ENCODE results near the gene ASTE1. TPM values are rescaled to one million over a fixed set of nuclear protein-coding genes. Genes with fewer than 3 reads are reported as not detected.

Gene ASTE1, protein sequence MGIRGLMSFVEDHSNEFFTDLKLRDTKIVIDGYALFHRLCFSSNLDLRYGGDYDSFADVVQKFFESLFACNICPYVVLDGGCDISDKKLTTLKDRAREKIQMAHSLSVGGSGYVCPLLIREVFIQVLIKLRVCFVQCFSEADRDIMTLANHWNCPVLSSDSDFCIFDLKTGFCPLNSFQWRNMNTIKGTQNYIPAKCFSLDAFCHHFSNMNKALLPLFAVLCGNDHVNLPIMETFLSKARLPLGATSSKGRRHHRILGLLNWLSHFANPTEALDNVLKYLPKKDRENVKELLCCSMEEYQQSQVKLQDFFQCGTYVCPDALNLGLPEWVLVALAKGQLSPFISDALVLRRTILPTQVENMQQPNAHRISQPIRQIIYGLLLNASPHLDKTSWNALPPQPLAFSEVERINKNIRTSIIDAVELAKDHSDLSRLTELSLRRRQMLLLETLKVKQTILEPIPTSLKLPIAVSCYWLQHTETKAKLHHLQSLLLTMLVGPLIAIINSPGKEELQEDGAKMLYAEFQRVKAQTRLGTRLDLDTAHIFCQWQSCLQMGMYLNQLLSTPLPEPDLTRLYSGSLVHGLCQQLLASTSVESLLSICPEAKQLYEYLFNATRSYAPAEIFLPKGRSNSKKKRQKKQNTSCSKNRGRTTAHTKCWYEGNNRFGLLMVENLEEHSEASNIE
- 3.8 TPM for polyA plus RNA-seq (2013, experiment 1 of 2)
- polyA plus RNA-seq (2013, experiment 2 of 2): 4.2 TPM

DNA sequence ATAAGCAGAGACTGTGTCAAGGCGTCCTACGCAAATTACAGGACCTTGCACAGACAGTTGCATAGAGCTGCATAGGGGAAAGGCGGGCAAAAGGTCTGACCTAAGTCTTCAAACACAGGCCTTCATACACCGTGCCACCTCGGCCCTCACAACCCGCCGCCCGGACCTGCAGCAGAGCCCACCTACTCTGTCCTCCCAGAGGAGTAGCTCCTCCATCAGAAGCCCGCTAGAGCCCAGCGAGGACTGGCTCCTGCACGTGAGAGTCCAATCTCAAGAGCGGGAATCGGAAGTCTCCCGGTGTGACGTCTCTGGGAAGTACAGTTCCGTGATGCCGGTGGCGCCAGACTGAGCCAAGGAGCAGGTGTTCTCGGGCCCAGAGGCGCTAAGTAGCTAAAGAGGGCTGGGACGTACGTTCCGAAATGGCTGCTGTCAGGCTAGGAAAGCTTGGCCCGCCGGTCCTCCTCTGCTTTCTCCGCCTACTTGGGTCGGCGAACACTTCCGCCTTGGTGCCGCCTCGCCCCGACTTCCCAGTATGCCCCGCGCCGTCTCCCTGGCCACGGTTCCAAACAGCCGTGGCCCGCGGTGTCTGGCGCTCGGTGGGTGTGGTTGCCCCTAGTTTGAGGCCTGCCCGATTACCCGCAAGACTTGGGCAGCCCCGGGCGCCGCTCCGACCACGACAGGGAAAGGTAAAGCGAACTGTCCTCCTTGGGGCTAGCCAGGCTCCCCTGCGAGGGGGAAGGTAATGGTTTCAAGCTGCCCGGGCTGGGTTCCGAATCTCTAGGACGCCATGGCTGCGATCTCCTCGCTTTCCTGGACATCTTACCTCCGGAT is at the start of gene ASTE1, which contains the start of gene NEK11:
ASTE1 (minus strand) TSS at position 505 of the 831 bp plus-strand sequence. CDS start 1,519 bp downstream, outside the sequence.
NEK11 (plus strand) TSS at position 557 of the 831 bp plus-strand sequence. CDS start 2,832 bp downstream, outside the sequence.
- peaks cover 3 to 38% of the 10 kb centered on the region in 2 experiments for H3K36me3 ChIP-seq (ENCODE audit: control insufficient read depth in 1 of 2, insufficient read depth in 2 of 2, low read depth in 1 of 2, low read length in 2 of 2)
- WGBS: 5% methylated on average over 55 of the region's 56 CpGs
- no peak within 1 kb of the TSS for H2BK5ac ChIP-seq (ENCODE audit: low read depth, low read length, poor library complexity, severe bottlenecking)

GRCh38 chr3:131075632-131076328 is 49.2 kb upstream of the ASTE1 start:
- Histone ChIP-seq H3K79me1 (replicated peaks; ENCODE audit: low read length, poor library complexity, severe bottlenecking) (no peaks in the 10 kb centered on the region), H4K91ac (ENCODE audit: low read length) (peak overlapping the region; percentile 83), H2AK5ac (ENCODE audit: low read length, severe bottlenecking) (no peak overlapping the region), H4K8ac (ENCODE audit: low read length) (no peak overlapping the region), H2AFZ (ENCODE audit: low read depth, low read length) (no peak overlapping the region), H3K4me1 (ENCODE audit: control insufficient read depth, insufficient read depth, low read depth, low read length) (peaks cover 2% of the 10 kb centered on the region), H3K4ac (ENCODE audit: low read depth in 1 of 2, low read length in 2 of 2) (no peak overlapping the region), H2BK5ac (ENCODE audit: low read depth, low read length, poor library complexity, severe bottlenecking) (no peak overlapping the region), H3K4me2 (ENCODE audit: low read length, poor library complexity, severe bottlenecking) (no peak overlapping the region), H2BK15ac (ENCODE audit: low read depth, poor library complexity, severe bottlenecking) (no peak overlapping the region), H3K9me3 (ENCODE audit: control insufficient read depth, low read length) (no peaks in the 10 kb centered on the region), H3K18ac (ENCODE audit: low read depth in 1 of 2, low read length in 2 of 2) (no peak overlapping the region), H3K4me3 (ENCODE audit: insufficient read depth in 1 of 2, low read depth in 1 of 2, low read length in 2 of 2) (no peak overlapping the region), H3K23ac (ENCODE audit: low read length in 2 of 2) (no peak overlapping the region), H3K9ac (ENCODE audit: low read length) (no peak overlapping the region), H3K36me3 (ENCODE audit: control insufficient read depth in 1 of 2, insufficient read depth in 2 of 2, low read depth in 1 of 2, low read length in 2 of 2) (no peaks in the 10 kb centered on the region), H3K27me3 (ENCODE audit: control insufficient read depth in 1 of 2, insufficient read depth in 1 of 2, low read length in 2 of 2) (no peaks in the 10 kb centered on the region), H3K27ac (ENCODE audit: low read length, poor library complexity, severe bottlenecking) (no peak overlapping the region), H3K14ac (ENCODE audit: low read length in 2 of 2) (no peak overlapping the region), H2BK12ac (ENCODE audit: low read length in 2 of 2) (no peak overlapping the region), H2BK120ac (ENCODE audit: low read depth, low read length) (no peak overlapping the region)
- no peak for DNase-seq
- WGBS: 71% methylated on average over 4 of the region's 4 CpGs

More for the DNA sequence above, at the start of gene ASTE1, which contains the start of gene NEK11:
- Histone ChIP-seq H3K4me2 (ENCODE audit: low read length, poor library complexity, severe bottlenecking) (peak within 1 kb of the TSS; percentile 96), H2AK5ac (ENCODE audit: low read length, severe bottlenecking) (no peak within 1 kb of the TSS), H2BK12ac (ENCODE audit: low read length in 2 of 2) (peak within 1 kb of the TSS in 1 of 2 experiments; percentile 54), H3K9me3 (ENCODE audit: control insufficient read depth, low read length) (no peaks in the 10 kb centered on the region), H4K8ac (ENCODE audit: low read length) (peak within 1 kb of the TSS; percentile 94), H3K27me3 (ENCODE audit: control insufficient read depth in 1 of 2, insufficient read depth in 1 of 2, low read length in 2 of 2) (no peaks in the 10 kb centered on the region), H3K27ac (ENCODE audit: low read length, poor library complexity, severe bottlenecking) (peak within 1 kb of the TSS; percentile 61), H4K91ac (ENCODE audit: low read length) (peak within 1 kb of the TSS; percentile 83), H3K4ac (ENCODE audit: low read depth in 1 of 2, low read length in 2 of 2) (peak within 1 kb of the TSS; percentile 40 to 66), H3K14ac (ENCODE audit: low read length in 2 of 2) (peak within 1 kb of the TSS in 1 of 2 experiments; percentile 73), H3K18ac (ENCODE audit: low read depth in 1 of 2, low read length in 2 of 2) (peak within 1 kb of the TSS; percentile 61 to 85), H2BK120ac (ENCODE audit: low read depth, low read length) (no peak within 1 kb of the TSS), H3K9ac (ENCODE audit: low read length) (peak within 1 kb of the TSS; percentile 99), H3K4me1 (ENCODE audit: control insufficient read depth, insufficient read depth, low read depth, low read length) (no peaks in the 10 kb centered on the region), H2AFZ (ENCODE audit: low read depth, low read length) (peak within 1 kb of the TSS; percentile 84), H2BK15ac (ENCODE audit: low read depth, poor library complexity, severe bottlenecking) (peak within 1 kb of the TSS; percentile 74), H3K23ac (ENCODE audit: low read length in 2 of 2) (peak within 1 kb of the TSS in 1 of 2 experiments; percentile 2), H3K79me1 (replicated peaks; ENCODE audit: low read length, poor library complexity, severe bottlenecking) (peaks cover 12% of the 10 kb centered on the region), H3K4me3 (ENCODE audit: insufficient read depth in 1 of 2, low read depth in 1 of 2, low read length in 2 of 2) (peak within 1 kb of the TSS; percentile 71 to 98)
- peak; percentile 91 for DNase-seq

DNA sequence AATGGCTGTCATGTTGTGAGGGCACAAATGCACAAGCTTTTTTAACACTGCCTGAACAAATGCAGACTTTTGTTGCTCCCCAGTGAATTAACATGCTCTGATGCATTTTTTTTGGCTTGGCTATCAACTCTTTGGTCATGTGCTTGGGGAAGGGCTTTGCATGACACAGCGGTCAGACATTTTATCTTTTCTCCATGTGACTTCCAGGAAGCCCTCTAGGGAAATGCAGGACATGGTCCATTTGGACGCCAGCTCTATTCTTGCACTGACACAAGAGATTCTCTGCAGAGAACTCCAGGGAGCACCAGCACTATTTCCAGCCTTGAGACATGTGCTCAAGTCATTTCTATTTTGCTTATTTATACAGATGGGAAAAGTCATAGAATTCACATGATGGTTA is 46.2 kb upstream of the ASTE1 start:
- no peak overlapping the region for H2BK15ac ChIP-seq (ENCODE audit: low read depth, poor library complexity, severe bottlenecking)
- peaks cover 2% of the 10 kb centered on the region for H3K4me1 ChIP-seq (ENCODE audit: control insufficient read depth, insufficient read depth, low read depth, low read length)
- no peak overlapping the region for H2AK5ac ChIP-seq (ENCODE audit: low read length, severe bottlenecking)
- 66% methylated on average over 2 of the region's 2 CpGs for WGBS
- no peaks in the 10 kb centered on the region for H3K9me3 ChIP-seq (ENCODE audit: control insufficient read depth, low read length)
- no peak overlapping the region for H2AFZ ChIP-seq (ENCODE audit: low read depth, low read length)
- H3K14ac ChIP-seq (ENCODE audit: low read length in 2 of 2): no peak overlapping the region
- no peak overlapping the region for H3K4me2 ChIP-seq (ENCODE audit: low read length, poor library complexity, severe bottlenecking)
- H3K27me3 ChIP-seq (ENCODE audit: control insufficient read depth in 1 of 2, insufficient read depth in 1 of 2, low read length in 2 of 2): no peaks in the 10 kb centered on the region
- no peak overlapping the region for H3K27ac ChIP-seq (ENCODE audit: low read length, poor library complexity, severe bottlenecking)
- no peak overlapping the region for H2BK120ac ChIP-seq (ENCODE audit: low read depth, low read length)
- peak overlapping the region; percentile 85 for H3K9ac ChIP-seq (ENCODE audit: low read length)
- no peak overlapping the region for H3K4me3 ChIP-seq (ENCODE audit: insufficient read depth in 1 of 2, low read depth in 1 of 2, low read length in 2 of 2)
- H4K8ac ChIP-seq (ENCODE audit: low read length): no peak overlapping the region
- no peaks in the 10 kb centered on the region for H3K36me3 ChIP-seq (ENCODE audit: control insufficient read depth in 1 of 2, insufficient read depth in 2 of 2, low read depth in 1 of 2, low read length in 2 of 2)
- peak; percentile 26 for DNase-seq
- H3K18ac ChIP-seq (ENCODE audit: low read depth in 1 of 2, low read length in 2 of 2): no peak overlapping the region
- no peak overlapping the region for H3K23ac ChIP-seq (ENCODE audit: low read length in 2 of 2)
- no peak overlapping the region for H2BK5ac ChIP-seq (ENCODE audit: low read depth, low read length, poor library complexity, severe bottlenecking)
- no peak overlapping the region for H2BK12ac ChIP-seq (ENCODE audit: low read length in 2 of 2)
- H3K4ac ChIP-seq (ENCODE audit: low read depth in 1 of 2, low read length in 2 of 2): no peak overlapping the region
- no peak overlapping the region for H4K91ac ChIP-seq (ENCODE audit: low read length)
- H3K79me1 ChIP-seq (replicated peaks; ENCODE audit: low read length, poor library complexity, severe bottlenecking): no peaks in the 10 kb centered on the region

All from mesenchymal stem cell (in vitro differentiated cells and primary cell).